Testis (tissue), 2 donors: ENCODE measurements around the gene PRDM15.

Experiments
- POLR2A ChIP-seq: fragments of 450-650 bp; IDR thresholded peaks from one replicate; pipeline ENCODE4 v1.6.1; 2017; ENCODE audit warnings: antibody characterized with exemption, mild to moderate bottlenecking, moderate library complexity
- TF ChIP-seq, protein P1 (sequence below), 3 experiments: fragments of 450-650 bp in 2 of 3; fragments of 200-600 bp in 1 of 3; sonication (generic) in 1 of 3; IDR thresholded peaks; one replicate each; pipeline ENCODE4 v1.5.1; 2016 to 2019; ENCODE audit warnings: antibody characterized with exemption in 3 of 3, mild to moderate bottlenecking in 2 of 3, moderate library complexity in 1 of 3

DNA sequence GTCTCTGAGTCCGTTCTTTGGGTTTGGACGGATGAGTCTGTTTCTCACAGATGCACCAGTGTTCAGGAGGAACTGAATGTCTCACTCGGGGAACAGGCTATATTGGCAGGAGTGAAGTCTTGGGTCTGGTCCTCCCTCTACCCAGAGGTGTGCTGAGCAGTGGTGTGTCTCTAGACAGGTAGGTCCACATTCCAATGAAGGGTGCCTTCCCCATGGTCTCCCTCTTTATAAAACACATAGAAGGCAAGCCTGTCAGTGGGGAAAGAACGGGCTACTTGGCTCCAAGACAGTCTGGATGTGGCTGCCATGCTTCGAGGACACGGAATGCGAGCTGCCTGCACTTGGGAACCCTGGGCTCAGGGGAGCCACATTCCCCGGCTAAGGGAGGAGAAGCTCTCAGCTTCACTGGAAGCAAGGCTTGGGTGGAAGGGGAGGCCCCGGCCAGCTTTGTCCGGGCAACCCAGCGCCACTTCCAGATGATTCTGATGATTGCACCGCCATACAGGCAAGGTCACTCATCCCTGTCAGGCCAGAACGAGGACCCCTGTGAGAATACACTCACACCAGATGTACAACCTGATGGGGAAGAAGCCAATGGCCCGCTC is 82.6 kb downstream of the PRDM15 start:
- no peak for TF ChIP-seq POLR2A
- TF ChIP-seq, protein P1, sequence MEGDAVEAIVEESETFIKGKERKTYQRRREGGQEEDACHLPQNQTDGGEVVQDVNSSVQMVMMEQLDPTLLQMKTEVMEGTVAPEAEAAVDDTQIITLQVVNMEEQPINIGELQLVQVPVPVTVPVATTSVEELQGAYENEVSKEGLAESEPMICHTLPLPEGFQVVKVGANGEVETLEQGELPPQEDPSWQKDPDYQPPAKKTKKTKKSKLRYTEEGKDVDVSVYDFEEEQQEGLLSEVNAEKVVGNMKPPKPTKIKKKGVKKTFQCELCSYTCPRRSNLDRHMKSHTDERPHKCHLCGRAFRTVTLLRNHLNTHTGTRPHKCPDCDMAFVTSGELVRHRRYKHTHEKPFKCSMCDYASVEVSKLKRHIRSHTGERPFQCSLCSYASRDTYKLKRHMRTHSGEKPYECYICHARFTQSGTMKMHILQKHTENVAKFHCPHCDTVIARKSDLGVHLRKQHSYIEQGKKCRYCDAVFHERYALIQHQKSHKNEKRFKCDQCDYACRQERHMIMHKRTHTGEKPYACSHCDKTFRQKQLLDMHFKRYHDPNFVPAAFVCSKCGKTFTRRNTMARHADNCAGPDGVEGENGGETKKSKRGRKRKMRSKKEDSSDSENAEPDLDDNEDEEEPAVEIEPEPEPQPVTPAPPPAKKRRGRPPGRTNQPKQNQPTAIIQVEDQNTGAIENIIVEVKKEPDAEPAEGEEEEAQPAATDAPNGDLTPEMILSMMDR (IDR thresholded peaks at IDR 0.05): no peak
